HG02885 (cell line): ENCODE measurements around the gene RPN2.

ENCODE experiments used
- ATAC-seq: cut with Tn5 transposase; IDR thresholded peaks from one replicate; pipeline ENCODE4 v1.9.1; 2021; ENCODE audit warnings: mild to moderate bottlenecking; ENCODE audit not compliant: unreplicated experiment, poor library complexity

Gene RPN2

GRCh38 chr20:37285664-37286374 is 106.7 kb downstream of the RPN2 start:
- ATAC-seq, result no peak

GRCh38 chr20:37288091-37288490 is 109.0 kb downstream of the RPN2 start:
- ATAC-seq, result no peak

GRCh38 chr20:37290158-37290810 is 111.2 kb downstream of the RPN2 start:
- no peak for ATAC-seq
